Esophagus squamous epithelium (tissue), 5 donors: ENCODE data around the gene AFG3L2. TPM values are rescaled to one million over a fixed set of nuclear protein-coding genes. Genes with fewer than 3 reads are reported as not detected.

Source experiments
- DNase-seq: peaks from one replicate; lab custom pipeline; 2025; lab: John Stamatoyannopoulos, UW
- H3K27ac ChIP-seq, 4 donors: fragments of 200-600 bp; sonication (generic); one replicate each; pipeline ENCODE4 v1.5.1; 2016 to 2019; ENCODE audit warnings: mild to moderate bottlenecking in 1 of 4
- H3K27me3 ChIP-seq, 4 donors: fragments of 200-600 bp; sonication (generic); 1 replicate in 3 of 4; 2 replicates in 1 of 4; pipeline versions ENCODE4 v1.5.1 to v1.6.0; 2017 to 2021; ENCODE audit warnings: antibody characterized with exemption in 1 of 4
- H3K36me3 ChIP-seq, 3 donors: fragments of 200-600 bp; sonication (generic); one replicate each; pipeline ENCODE4 v1.5.1; 2016 to 2019
- H3K4me1 ChIP-seq, 3 donors: fragments of 200-600 bp; sonication (generic); one replicate each; pipeline ENCODE4 v1.5.1; 2017 to 2019
- H3K4me3 ChIP-seq, 4 donors: fragments of 200-600 bp; sonication (generic); 1 replicate in 3 of 4; 2 replicates in 1 of 4; pipeline ENCODE4 v1.5.1; 2016 to 2019; ENCODE audit warnings: mild to moderate bottlenecking in 2 of 4, moderate library complexity in 1 of 4
- H3K9me3 ChIP-seq, 3 donors: fragments of 200-600 bp; sonication (generic); one replicate each; pipeline ENCODE4 v1.5.1; 2016 to 2019
- CTCF ChIP-seq, 6 experiments: fragments of 450-650 bp in 4 of 6; fragments of 200-600 bp in 2 of 6; sonication (generic) in 2 of 6; IDR thresholded peaks; one replicate each; pipeline ENCODE4 v1.5.1; 2016 to 2019; ENCODE audit warnings: antibody characterized with exemption in 6 of 6, mild to moderate bottlenecking in 4 of 6, moderate library complexity in 4 of 6
- POLR2A ChIP-seq, 4 donors: fragments of 450-650 bp; IDR thresholded peaks; one replicate each; pipeline ENCODE4 v1.6.1; 2017; ENCODE audit warnings: antibody characterized with exemption in 4 of 4, mild to moderate bottlenecking in 4 of 4, moderate library complexity in 3 of 4
- WGBS, 2 donors: methylation state at CpG; one replicate each; pipeline ENCODE4 v1.1.5; 2018; 5-methylcytosine and 5-hydroxymethylcytosine counted together
- intact Hi-C: fragments of 100-400 bp; cut with DNase I; formaldehyde crosslinking; loops from one replicate; pipeline ENCODE4 v1.15.0; 2022
- total RNA-seq, 4 donors: library from RNA; depleted of rRNA; stranded (reverse); fragments of >200 nt; gene quantifications; one replicate each; pipeline ENCODE4 v1.1.0, GENCODE V29; 2016
- donor health status: DM: yes; HTN: yes; CAD: no.

Gene AFG3L2
- total RNA-seq, 4 donors from 2014 or later: 41.5 to 62.9 (median 58.1) TPM

DNA sequence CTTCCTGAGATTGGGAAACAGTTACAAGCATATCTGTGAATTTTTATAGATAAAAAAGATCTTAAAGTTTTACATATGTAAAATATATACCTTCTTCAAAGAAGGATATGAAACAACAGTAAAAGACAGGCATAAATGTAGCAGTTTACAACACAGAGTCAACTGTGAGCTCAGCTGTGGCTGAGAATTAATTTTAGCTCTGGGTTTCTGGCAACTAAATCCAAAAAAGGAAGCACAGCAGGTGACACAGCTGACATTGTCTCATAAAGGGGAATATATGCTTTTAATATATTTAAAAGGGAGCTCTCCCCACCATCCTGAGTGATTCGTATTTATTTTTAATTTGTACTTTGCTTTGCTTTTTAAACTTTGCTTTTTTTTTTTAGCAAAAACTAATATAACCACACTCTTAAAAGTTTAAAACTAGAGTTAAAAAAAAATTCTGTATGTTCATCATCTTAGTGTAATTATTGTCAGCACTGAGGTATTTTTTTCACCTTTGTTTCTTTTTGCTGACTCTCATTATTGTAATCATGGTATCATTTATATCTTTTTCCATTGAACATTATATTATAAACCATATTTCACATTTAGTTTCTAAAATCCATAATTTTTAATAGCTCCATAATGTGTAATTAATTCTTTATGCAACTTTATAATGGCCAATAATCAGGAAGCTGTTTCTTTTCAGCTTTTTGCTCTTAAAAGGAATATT lies 62.3 kb downstream of the AFG3L2 start:
- Histone ChIP-seq H3K27ac (peak overlapping the region; percentile 62 to 85 (median 76)), H3K4me1 (peaks cover 34 to 76% (median 58%) of the 10 kb centered on the region in 3 donors), H3K4me3 (no peak overlapping the region), H3K36me3 (peaks cover 0 to 89% (median 16%) of the 10 kb centered on the region in 3 donors), H3K27me3 (no peaks in the 10 kb centered on the region), H3K9me3 (peaks cover 0 to 15% (median 11%) of the 10 kb centered on the region in 3 donors)
- no peak for TF ChIP-seq POLR2A (IDR thresholded peaks at IDR 0.05)
- no peak for TF ChIP-seq CTCF (IDR thresholded peaks at IDR 0.05)
- no peak for DNase-seq
- intact Hi-C loops: no loop called here
- 59 to 73% methylated on average over 1 of the region's 1 CpG for WGBS, 2 donors

- intact Hi-C loops: no loop called here
- peaks cover 0 to 15% (median 11%) of the 10 kb centered on the region in 3 donors for H3K9me3 ChIP-seq
- no peak overlapping the region for H3K4me3 ChIP-seq
- peaks cover 0 to 2% (median 0%) of the 10 kb centered on the region in 4 donors for H3K27me3 ChIP-seq
- H3K4me1 ChIP-seq: peaks cover 38 to 84% (median 61%) of the 10 kb centered on the region in 3 donors
- TF ChIP-seq POLR2A (IDR thresholded peaks at IDR 0.05): no peak
- no peak for TF ChIP-seq CTCF (IDR thresholded peaks at IDR 0.05)
- H3K27ac ChIP-seq: peak overlapping the region; percentile 19 to 85 (median 56)
- peaks cover 0 to 82% (median 16%) of the 10 kb centered on the region in 3 donors for H3K36me3 ChIP-seq
- DNase-seq: no peak
- WGBS, 2 donors: 79 to 82% methylated on average over 5 of the region's 5 CpGs
Observed at GRCh38 chr18:12313530-12314245, 63.3 kb downstream of the AFG3L2 start.

GRCh38 chr18:12312976-12313375 lies 64.1 kb downstream of the AFG3L2 start:
- H3K36me3 ChIP-seq: peaks cover 0 to 75% (median 16%) of the 10 kb centered on the region in 3 donors
- peaks cover 0 to 15% (median 11%) of the 10 kb centered on the region in 3 donors for H3K9me3 ChIP-seq
- intact Hi-C loops: no loop called here
- H3K27me3 ChIP-seq: peaks cover 0 to 8% (median 0%) of the 10 kb centered on the region in 4 donors
- no peak overlapping the region for H3K4me3 ChIP-seq
- no peak for DNase-seq
- H3K4me1 ChIP-seq: peaks cover 33 to 77% (median 53%) of the 10 kb centered on the region in 3 donors
- TF ChIP-seq POLR2A (IDR thresholded peaks at IDR 0.05) (no peak), CTCF (IDR thresholded peaks at IDR 0.05) (no peak)
- peak overlapping the region in 2 of 4 donors; percentile 80 to 85 for H3K27ac ChIP-seq

GRCh38 chr18:12310762-12311161 lies 66.3 kb downstream of the AFG3L2 start:
- no peak for TF ChIP-seq CTCF (IDR thresholded peaks at IDR 0.05)
- TF ChIP-seq POLR2A (IDR thresholded peaks at IDR 0.05): no peak
- Histone ChIP-seq H3K4me1 (peaks cover 35 to 76% (median 39%) of the 10 kb centered on the region in 3 donors), H3K4me3 (peak overlapping the region in 2 of 4 donors; percentile 96), H3K9me3 (peaks cover 0 to 15% (median 11%) of the 10 kb centered on the region in 3 donors), H3K36me3 (peaks cover 0 to 52% (median 16%) of the 10 kb centered on the region in 3 donors), H3K27me3 (peaks cover 0 to 8% (median 0%) of the 10 kb centered on the region in 4 donors), H3K27ac (peak overlapping the region; percentile 5 to 100 (median 97))
- WGBS, 2 donors: 94 to 96% methylated on average over 6 of the region's 6 CpGs
- intact Hi-C loops: no loop called here
- no peak for DNase-seq
